Subcutaneous adipose tissue (tissue), 4 donors: Measurements from ENCODE around the gene ZW10. TPM values are rescaled to one million over a fixed set of nuclear protein-coding genes. Genes with fewer than 3 reads are reported as not detected.

Experiments
- total RNA-seq, 4 donors: library from RNA; depleted of rRNA; stranded (reverse); fragments of >200 nt; gene quantifications; one replicate each; pipeline ENCODE4 v1.1.0, GENCODE V29; 2016
- TF ChIP-seq, protein P1 (sequence below): fragments of 450-650 bp; IDR thresholded peaks from one replicate; pipeline ENCODE4 v1.5.1; 2016; ENCODE audit warnings: low read depth, mild to moderate bottlenecking, control low read depth, antibody characterized with exemption, moderate library complexity

ZW10 gene
- total RNA-seq, 4 donors from 2014 or later = 12.6 to 17.4 (median 13.6) TPM

GRCh38 chr11:113805640-113806039 is 32.1 kb upstream of the ZW10 start:
- TF ChIP-seq, protein P1, sequence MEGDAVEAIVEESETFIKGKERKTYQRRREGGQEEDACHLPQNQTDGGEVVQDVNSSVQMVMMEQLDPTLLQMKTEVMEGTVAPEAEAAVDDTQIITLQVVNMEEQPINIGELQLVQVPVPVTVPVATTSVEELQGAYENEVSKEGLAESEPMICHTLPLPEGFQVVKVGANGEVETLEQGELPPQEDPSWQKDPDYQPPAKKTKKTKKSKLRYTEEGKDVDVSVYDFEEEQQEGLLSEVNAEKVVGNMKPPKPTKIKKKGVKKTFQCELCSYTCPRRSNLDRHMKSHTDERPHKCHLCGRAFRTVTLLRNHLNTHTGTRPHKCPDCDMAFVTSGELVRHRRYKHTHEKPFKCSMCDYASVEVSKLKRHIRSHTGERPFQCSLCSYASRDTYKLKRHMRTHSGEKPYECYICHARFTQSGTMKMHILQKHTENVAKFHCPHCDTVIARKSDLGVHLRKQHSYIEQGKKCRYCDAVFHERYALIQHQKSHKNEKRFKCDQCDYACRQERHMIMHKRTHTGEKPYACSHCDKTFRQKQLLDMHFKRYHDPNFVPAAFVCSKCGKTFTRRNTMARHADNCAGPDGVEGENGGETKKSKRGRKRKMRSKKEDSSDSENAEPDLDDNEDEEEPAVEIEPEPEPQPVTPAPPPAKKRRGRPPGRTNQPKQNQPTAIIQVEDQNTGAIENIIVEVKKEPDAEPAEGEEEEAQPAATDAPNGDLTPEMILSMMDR = no peak

DNA sequence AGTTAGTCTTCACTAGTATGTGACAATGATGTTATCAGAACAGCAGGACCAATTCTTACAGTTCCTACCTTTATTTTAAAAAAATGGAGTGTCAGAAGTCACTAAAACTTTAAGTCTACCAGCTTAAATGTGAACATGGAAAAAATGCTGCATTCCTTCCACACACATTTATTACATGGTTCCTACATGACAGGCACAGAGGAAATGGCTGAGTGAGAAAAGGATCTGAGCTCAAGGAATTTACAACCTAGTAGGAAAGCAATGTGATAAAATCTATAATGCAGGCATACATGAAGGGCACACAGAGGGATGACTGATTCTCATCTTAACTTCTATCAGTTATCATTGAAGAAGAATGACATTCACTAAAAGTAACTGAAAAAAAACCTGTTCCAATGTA is 29.1 kb upstream of the ZW10 start:
- TF ChIP-seq, protein P1 = no peak

DNA sequence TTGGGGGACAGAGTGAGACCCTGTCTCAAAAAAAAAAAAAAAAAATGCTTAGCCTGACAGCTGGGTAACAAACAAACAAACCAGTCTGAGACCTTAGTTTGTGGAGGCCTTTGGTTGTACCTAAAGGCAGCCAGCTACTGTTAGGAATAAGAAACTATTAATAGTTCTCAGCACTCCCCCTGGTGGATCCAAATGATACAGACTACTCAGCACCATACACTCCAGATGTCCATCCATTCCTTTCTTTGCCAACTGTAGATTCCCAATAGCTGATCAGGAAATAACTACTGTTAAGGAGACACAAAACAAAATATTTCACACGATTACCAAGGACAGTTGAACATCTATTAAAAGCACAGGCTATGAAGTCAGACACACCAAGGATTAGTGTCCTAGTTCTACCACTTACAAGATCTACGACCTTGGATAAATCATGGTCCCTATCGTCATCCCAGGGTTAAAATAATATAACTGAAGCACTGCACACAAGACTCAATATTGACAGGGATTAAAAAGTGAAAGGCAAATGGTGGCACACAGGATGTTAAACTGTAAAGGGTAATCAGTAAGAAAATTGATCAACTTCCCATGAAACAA is 23.3 kb upstream of the ZW10 start:
- TF ChIP-seq, protein P1 = no peak

DNA sequence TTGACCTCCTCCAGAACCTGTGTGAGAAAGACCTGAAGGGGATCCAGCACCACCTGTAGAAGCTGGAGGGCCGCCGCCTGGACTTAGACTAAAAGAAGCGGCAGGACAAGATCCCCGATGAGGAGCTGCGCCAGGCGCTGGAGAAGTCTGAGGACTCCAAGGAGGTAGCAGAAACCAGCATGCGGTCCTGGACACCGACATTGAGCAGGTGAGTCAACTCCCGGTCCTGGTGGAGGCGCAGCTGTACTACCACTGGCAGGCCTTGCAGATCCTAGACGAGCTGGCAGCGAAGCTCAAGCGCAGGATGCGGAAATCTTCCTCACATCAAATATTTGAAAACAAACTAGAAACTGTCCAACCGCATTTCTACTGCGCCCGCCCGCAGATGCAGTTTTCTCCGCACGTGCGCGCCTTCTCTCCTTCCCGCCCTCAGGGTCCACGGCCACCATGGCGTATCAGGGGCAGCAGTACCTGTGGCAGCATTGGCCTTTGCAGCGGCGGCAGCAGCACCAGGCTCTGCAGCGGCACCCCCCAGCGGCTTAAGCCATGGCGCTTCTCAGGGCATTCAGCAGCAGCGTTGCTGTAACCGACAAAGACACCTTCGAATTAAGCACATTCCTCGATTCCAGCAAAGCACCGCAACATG is 16.3 kb upstream of the ZW10 start:
- TF ChIP-seq, protein P1 = no peak

DNA sequence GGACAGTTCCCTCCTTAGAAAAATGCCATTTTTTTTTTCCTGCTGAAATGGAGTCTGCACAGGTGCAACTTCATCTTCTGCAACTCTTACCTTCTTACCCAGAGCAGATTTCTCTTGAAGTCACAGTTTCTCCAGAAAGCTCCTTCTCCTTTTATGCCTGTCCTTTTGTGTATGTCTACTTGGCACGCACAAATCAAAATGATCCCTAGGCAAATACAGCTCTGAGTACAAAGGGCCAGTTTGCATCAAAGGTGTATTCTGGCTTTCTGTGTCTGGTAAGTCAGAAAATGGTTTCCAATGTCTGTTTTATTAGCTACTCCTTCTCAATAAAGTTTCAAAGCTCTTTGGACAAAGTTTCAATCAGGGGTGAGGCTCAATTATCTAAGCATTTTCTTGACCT is 8.6 kb upstream of the ZW10 start:
- TF ChIP-seq, protein P1 = no peak

GRCh38 chr11:113781682-113782081 is 8.2 kb upstream of the ZW10 start:
- TF ChIP-seq, protein P1 = no peak

DNA sequence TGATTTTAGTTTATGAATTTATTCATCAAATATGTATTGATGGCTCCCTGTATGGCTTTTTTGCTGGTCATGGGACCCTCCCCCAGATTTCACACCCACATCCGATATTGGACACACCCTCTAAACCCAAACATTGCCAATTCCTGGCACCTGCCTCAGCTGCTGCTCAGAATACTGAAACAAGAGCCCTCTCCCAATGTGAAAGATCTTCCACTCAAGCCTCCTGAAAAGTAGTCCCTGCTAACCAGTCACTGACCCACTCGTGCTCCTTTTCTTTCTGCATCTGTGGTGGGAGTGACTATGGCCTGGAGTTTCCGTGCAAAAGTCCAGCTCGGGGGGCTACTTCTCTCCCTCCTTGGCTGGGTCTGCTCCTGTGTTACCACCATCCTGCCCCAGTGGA is 6.0 kb upstream of the ZW10 start, which contains the start of gene CLDN25:
CLDN25 (plus strand) TSS at position 301 of the 400 bp plus-strand sequence; CDS start at position 301, 0 bp downstream.
- TF ChIP-seq, protein P1 = no peak
